ENCODE measurements around the gene ZHX3.
"Not testable (repeated sequence)": the region's sequence is repeated elsewhere in the genome, so short reads cannot be mapped to it uniquely, and the experiment has no call there.

The ZHX3 gene

DNA sequence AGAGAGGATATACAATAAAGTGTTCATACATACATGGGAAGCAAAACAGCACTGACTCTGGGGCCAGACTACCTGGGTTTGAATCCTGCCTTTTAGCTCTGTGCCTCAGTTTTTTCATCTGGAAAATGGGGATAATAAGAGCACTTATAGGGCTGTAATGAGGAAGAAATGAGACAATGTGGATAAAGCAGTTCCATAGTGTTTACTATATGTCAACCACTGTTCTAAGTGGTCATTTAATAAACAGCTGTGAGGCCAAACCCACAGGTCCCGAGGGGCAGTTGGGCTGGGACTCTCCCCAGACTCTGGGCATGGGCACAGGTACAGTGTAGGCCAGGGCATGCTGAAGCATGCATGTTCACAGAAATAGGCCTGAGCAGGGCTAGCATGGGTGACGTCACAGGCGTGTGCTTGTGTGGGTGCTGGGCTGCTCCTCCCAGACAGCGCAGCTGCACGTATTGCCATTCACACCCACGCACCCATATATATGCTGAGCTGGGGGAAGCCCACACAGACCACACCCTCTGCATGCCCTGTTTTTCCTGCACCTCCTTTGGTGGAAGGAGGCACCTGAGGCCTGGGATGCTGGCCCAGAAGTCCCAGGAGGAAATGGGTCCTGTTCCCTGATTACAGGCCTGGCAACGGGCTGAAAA lies 183.7 kb downstream of the ZHX3 start:
- no peak overlapping the region for H3K4me3 ChIP-seq (replicated peaks; ENCODE audit: insufficient read depth, low read length)
- no peak for DNase-seq (ENCODE audit: low read depth in 1 of 2, low spot score in 1 of 2)
- no peak overlapping the region for H3K27ac ChIP-seq (replicated peaks)
- TF ChIP-seq POLR2AphosphoS5 (IDR thresholded peaks at IDR 0.05; ENCODE audit: low read depth) (no peak), GABPA (IDR thresholded peaks at IDR 0.05; ENCODE audit: low read depth) (no peak), SPI1 (IDR thresholded peaks at IDR 0.05; ENCODE audit: borderline replicate concordance, low read depth) (no peak), REST (IDR thresholded peaks at IDR 0.05; ENCODE audit: insufficient replicate concordance, low read depth) (no peak)
- TF ChIP-seq, protein P1, sequence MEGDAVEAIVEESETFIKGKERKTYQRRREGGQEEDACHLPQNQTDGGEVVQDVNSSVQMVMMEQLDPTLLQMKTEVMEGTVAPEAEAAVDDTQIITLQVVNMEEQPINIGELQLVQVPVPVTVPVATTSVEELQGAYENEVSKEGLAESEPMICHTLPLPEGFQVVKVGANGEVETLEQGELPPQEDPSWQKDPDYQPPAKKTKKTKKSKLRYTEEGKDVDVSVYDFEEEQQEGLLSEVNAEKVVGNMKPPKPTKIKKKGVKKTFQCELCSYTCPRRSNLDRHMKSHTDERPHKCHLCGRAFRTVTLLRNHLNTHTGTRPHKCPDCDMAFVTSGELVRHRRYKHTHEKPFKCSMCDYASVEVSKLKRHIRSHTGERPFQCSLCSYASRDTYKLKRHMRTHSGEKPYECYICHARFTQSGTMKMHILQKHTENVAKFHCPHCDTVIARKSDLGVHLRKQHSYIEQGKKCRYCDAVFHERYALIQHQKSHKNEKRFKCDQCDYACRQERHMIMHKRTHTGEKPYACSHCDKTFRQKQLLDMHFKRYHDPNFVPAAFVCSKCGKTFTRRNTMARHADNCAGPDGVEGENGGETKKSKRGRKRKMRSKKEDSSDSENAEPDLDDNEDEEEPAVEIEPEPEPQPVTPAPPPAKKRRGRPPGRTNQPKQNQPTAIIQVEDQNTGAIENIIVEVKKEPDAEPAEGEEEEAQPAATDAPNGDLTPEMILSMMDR (IDR thresholded peaks at IDR 0.05; ENCODE audit: insufficient read depth, low read length), result no peak
- peaks cover 6% of the 10 kb centered on the region for H3K27me3 ChIP-seq (ENCODE audit: insufficient read depth, poor library complexity, severe bottlenecking)

- not testable (repeated sequence) for H3K27ac ChIP-seq (replicated peaks); H3K27me3 ChIP-seq (ENCODE audit: insufficient read depth, poor library complexity, severe bottlenecking); H3K4me3 ChIP-seq (replicated peaks; ENCODE audit: insufficient read depth, low read length); DNase-seq (ENCODE audit: low read depth in 1 of 2, low spot score in 1 of 2)
These were observed 185.1 kb downstream of the ZHX3 start for GRCh38 chr20:41132388-41132775.

- Histone ChIP-seq H3K27ac (replicated peaks) (no peak overlapping the region), H3K27me3 (ENCODE audit: insufficient read depth, poor library complexity, severe bottlenecking) (no peaks in the 10 kb centered on the region), H3K4me3 (replicated peaks; ENCODE audit: insufficient read depth, low read length) (no peak overlapping the region)
- DNase-seq (ENCODE audit: low read depth in 1 of 2, low spot score in 1 of 2), result no peak
- TF ChIP-seq REST (IDR thresholded peaks at IDR 0.05; ENCODE audit: insufficient replicate concordance, low read depth) (no peak), GABPA (IDR thresholded peaks at IDR 0.05; ENCODE audit: low read depth) (no peak), SPI1 (IDR thresholded peaks at IDR 0.05; ENCODE audit: borderline replicate concordance, low read depth) (no peak), POLR2AphosphoS5 (IDR thresholded peaks at IDR 0.05; ENCODE audit: low read depth) (no peak)
- TF ChIP-seq, protein P1 (IDR thresholded peaks at IDR 0.05; ENCODE audit: insufficient read depth, low read length), result no peak
These were observed 185.7 kb downstream of the ZHX3 start for GRCh38 chr20:41131594-41132387.

Small RNA genes lying within 50 kb of the gene (microRNA-seq; reads per million reads assigned to microRNA genes)
- gene MIR6871, result 0.90 reads per million
